DOHH2 (cell line): ENCODE measurements around the gene RCAN2.
"Not testable (repeated sequence)": the region's sequence is repeated elsewhere in the genome, so short reads cannot be mapped to it uniquely, and the experiment has no call there.

Experiments used
- H3F3A ChIP-seq: fragments of 200-600 bp; sonication (generic), shearing (Covaris generic); 2 replicates; pipeline ENCODE4 v1.6.0; 2016; ENCODE audit warnings: antibody characterized with exemption, mild to moderate bottlenecking; ENCODE audit not compliant: control insufficient read depth, insufficient read depth
- H3K27ac ChIP-seq: fragments of 200-600 bp; sonication (generic); 2 replicates; pipeline ENCODE4 v1.5.1; 2014; ENCODE audit warnings: low read depth, mild to moderate bottlenecking, low read length, moderate library complexity
- H3K27me3 ChIP-seq: fragments of 200-600 bp; sonication (generic); 2 replicates; pipeline ENCODE4 v1.6.1; 2014; ENCODE audit warnings: mild to moderate bottlenecking, low read length, mixed read lengths; ENCODE audit not compliant: control insufficient read depth
- H3K36me3 ChIP-seq: fragments of 200-600 bp; sonication (generic); 2 replicates; pipeline ENCODE4 v1.6.1; 2014; ENCODE audit warnings: mild to moderate bottlenecking, low read length, moderate library complexity, mixed read lengths; ENCODE audit not compliant: control insufficient read depth
- H3K4me1 ChIP-seq: fragments of 200-600 bp; sonication (generic); 2 replicates; pipeline ENCODE4 v1.6.1; 2014; ENCODE audit warnings: mild to moderate bottlenecking, low read length, mixed read lengths; ENCODE audit not compliant: control insufficient read depth
- H3K4me2 ChIP-seq: fragments of 200-600 bp; sonication (generic); 2 replicates; pipeline ENCODE4 v1.6.0; 2014; ENCODE audit warnings: mild to moderate bottlenecking, low read length, moderate library complexity
- H3K4me3 ChIP-seq: fragments of 200-600 bp; sonication (generic); 2 replicates; pipeline ENCODE4 v1.5.1; 2014; ENCODE audit warnings: mild to moderate bottlenecking, low read length, mixed read lengths
- H3K79me2 ChIP-seq: fragments of 200-600 bp; sonication (generic); 2 replicates; pipeline ENCODE4 v1.6.1; 2014; ENCODE audit warnings: mild to moderate bottlenecking, low read length, mixed read lengths; ENCODE audit not compliant: control insufficient read depth
- H3K9me2 ChIP-seq: fragments of 200-600 bp; sonication (generic); replicated peaks from 2 replicates; pipeline ENCODE4 v1.6.1; 2014; ENCODE audit warnings: mild to moderate bottlenecking, low read length, mixed read lengths; ENCODE audit not compliant: control insufficient read depth
- H3K9me3 ChIP-seq: fragments of 200-600 bp; sonication (generic); 2 replicates; pipeline ENCODE4 v1.6.1; 2014; ENCODE audit warnings: antibody characterized with exemption, low read length, mixed read lengths; ENCODE audit not compliant: control insufficient read depth, insufficient read depth
- H4K20me1 ChIP-seq: fragments of 200-600 bp; sonication (generic); 2 replicates; pipeline ENCODE4 v1.6.0; 2014; ENCODE audit warnings: low read depth, mild to moderate bottlenecking, antibody characterized with exemption, low read length, moderate library complexity; ENCODE audit not compliant: control insufficient read depth, insufficient read depth
- EZH2phosphoT487 ChIP-seq: fragments of 200-600 bp; sonication (generic); IDR thresholded peaks from 2 replicates; pipeline ENCODE4 v1.6.1; 2017; ENCODE audit warnings: borderline replicate concordance, mild to moderate bottlenecking, antibody characterized with exemption, low read length, moderate library complexity, mixed read lengths
- TF ChIP-seq, protein P1 (sequence below): fragments of 200-600 bp; sonication (generic); IDR thresholded peaks from one replicate; pipeline ENCODE4 v1.5.1; 2014; ENCODE audit warnings: antibody characterized with exemption, mild to moderate bottlenecking, low read depth, low read length; ENCODE audit not compliant: poor library complexity, severe bottlenecking

Gene RCAN2

DNA sequence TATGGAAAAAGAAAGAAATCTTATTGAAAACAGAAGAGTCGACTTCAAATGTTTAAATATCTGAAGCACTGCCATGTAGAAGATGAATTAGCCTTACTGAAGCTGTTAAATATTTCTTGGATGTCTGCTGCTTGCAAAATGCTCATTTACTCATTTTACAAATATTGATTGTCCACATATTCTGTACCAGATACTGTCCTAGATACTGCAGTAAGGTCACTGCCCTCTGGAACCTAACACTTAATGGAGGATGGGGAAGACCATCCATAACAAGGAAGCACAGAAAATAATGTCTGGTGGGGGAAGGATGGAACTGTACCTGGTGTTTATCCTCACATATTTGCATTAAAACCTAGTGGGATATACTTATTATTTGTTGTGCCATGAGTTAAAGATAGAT is 99.0 kb downstream of the RCAN2 start:
- H3K4me1 ChIP-seq = no peaks in the 10 kb centered on the region
- no peak overlapping the region for H3K4me2 ChIP-seq
- no peaks in the 10 kb centered on the region for H3F3A ChIP-seq
- H3K9me2 ChIP-seq = no peaks in the 10 kb centered on the region
- no peaks in the 10 kb centered on the region for H4K20me1 ChIP-seq
- TF ChIP-seq EZH2phosphoT487 = no peak
- TF ChIP-seq, protein P1, sequence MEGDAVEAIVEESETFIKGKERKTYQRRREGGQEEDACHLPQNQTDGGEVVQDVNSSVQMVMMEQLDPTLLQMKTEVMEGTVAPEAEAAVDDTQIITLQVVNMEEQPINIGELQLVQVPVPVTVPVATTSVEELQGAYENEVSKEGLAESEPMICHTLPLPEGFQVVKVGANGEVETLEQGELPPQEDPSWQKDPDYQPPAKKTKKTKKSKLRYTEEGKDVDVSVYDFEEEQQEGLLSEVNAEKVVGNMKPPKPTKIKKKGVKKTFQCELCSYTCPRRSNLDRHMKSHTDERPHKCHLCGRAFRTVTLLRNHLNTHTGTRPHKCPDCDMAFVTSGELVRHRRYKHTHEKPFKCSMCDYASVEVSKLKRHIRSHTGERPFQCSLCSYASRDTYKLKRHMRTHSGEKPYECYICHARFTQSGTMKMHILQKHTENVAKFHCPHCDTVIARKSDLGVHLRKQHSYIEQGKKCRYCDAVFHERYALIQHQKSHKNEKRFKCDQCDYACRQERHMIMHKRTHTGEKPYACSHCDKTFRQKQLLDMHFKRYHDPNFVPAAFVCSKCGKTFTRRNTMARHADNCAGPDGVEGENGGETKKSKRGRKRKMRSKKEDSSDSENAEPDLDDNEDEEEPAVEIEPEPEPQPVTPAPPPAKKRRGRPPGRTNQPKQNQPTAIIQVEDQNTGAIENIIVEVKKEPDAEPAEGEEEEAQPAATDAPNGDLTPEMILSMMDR = no peak
- no peak overlapping the region for H3K27ac ChIP-seq
- no peaks in the 10 kb centered on the region for H3K9me3 ChIP-seq
- no peaks in the 10 kb centered on the region for H3K27me3 ChIP-seq
- no peaks in the 10 kb centered on the region for H3K36me3 ChIP-seq
- no peaks in the 10 kb centered on the region for H3K79me2 ChIP-seq
- H3K4me3 ChIP-seq = no peak overlapping the region

DNA sequence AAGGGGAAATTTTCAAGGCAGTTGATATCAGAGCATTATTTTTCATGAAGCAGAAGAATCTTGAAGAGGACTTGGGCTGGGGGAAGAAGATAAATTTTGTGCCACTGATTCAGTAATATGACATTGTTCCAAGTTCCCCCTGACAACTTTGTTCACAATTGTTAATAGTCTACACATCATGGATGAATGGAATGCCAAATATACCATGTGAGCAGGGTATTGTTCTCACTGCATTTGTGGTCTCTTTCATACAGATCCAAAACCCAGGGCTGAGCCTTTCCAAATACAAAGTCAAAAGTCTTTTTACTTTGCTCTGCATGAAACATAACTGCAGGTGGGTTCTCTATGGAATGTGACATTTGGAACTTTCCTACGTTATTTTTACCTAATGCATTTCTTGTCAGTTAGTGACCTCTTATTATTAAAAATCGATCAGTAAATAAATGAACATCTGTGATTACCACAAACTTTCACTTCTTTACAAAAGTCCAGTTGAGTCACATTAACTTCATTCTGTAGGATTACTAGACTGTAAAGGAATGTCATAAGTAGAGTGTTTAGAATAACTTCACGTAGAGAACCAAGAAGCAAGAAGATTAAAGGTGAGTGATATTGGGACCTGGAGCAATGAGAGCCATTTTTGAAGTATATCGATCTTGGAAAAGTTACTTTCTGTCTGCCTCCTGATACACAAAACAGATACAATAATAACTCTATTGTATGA is 100.9 kb downstream of the RCAN2 start:
- H3F3A ChIP-seq = no peaks in the 10 kb centered on the region
- H3K27me3 ChIP-seq = no peaks in the 10 kb centered on the region
- no peaks in the 10 kb centered on the region for H4K20me1 ChIP-seq
- H3K9me3 ChIP-seq = no peaks in the 10 kb centered on the region
- H3K4me2 ChIP-seq = no peak overlapping the region
- H3K9me2 ChIP-seq = no peaks in the 10 kb centered on the region
- H3K4me1 ChIP-seq = peaks cover 4% of the 10 kb centered on the region
- no peak overlapping the region for H3K4me3 ChIP-seq
- TF ChIP-seq, protein P1 = no peak
- TF ChIP-seq EZH2phosphoT487 = no peak
- H3K79me2 ChIP-seq = no peaks in the 10 kb centered on the region
- no peak overlapping the region for H3K27ac ChIP-seq
- H3K36me3 ChIP-seq = no peaks in the 10 kb centered on the region

GRCh38 chr6:46387728-46388127 is 103.5 kb downstream of the RCAN2 start:
- H3F3A ChIP-seq, H3K36me3 ChIP-seq, H3K4me1 ChIP-seq, H3K4me3 ChIP-seq, H3K27ac ChIP-seq, H3K79me2 ChIP-seq, H3K9me3 ChIP-seq, H3K9me2 ChIP-seq, H3K27me3 ChIP-seq, H3K4me2 ChIP-seq, H4K20me1 ChIP-seq: not testable (repeated sequence)

GRCh38 chr6:46381579-46381978 is 109.7 kb downstream of the RCAN2 start:
- Histone ChIP-seq H3K79me2 (no peaks in the 10 kb centered on the region), H3K9me3 (no peaks in the 10 kb centered on the region), H3K4me1 (peaks cover 45% of the 10 kb centered on the region), H3K4me2 (no peak overlapping the region), H3F3A (no peaks in the 10 kb centered on the region), H3K27me3 (no peaks in the 10 kb centered on the region), H3K9me2 (no peaks in the 10 kb centered on the region), H3K4me3 (no peak overlapping the region), H3K27ac (no peak overlapping the region), H3K36me3 (no peaks in the 10 kb centered on the region; the same call in 1 of the 2 replicates), H4K20me1 (no peaks in the 10 kb centered on the region)
- no peak for TF ChIP-seq EZH2phosphoT487
- TF ChIP-seq, protein P1 = no peak
